HK-2 (cell line): Measurements from ENCODE around the gene PPT1.

Experiments used
- DNase-seq: peaks from one replicate; pipeline ENCODE4 v3.0.0-alpha.2; 2018; ENCODE audit not compliant: unreplicated experiment

Gene PPT1

GRCh38 chr1:40092706-40093639 lies 4.1 kb downstream of the PPT1 start:
- DNase-seq: no peak

GRCh38 chr1:40092241-40092640 lies 4.8 kb downstream of the PPT1 start:
- DNase-seq: no peak

- DNase-seq: no peak
Observed at GRCh38 chr1:40090652-40091355, 6.2 kb downstream of the PPT1 start.

DNA sequence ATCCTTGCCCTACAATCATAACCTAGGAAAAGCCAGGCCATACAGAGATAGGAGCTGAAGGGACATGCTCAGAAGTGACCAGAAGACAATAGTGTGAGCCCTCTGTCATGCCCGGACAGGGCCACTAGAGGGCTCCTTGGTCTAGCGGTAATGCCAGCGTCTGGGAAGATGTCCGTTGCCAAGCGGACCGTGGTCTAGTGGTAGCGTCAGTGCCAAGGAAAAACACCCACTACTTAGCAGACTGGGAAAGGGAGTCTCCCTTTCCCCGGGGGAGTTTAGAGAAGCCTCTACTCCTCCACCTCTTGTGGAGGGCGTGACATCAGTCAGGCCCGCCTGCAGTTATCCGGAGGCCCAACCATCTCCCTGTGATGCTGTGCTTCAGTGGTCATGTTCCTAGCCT lies 12.3 kb downstream of the PPT1 start:
- DNase-seq: peak; percentile 65

DNA sequence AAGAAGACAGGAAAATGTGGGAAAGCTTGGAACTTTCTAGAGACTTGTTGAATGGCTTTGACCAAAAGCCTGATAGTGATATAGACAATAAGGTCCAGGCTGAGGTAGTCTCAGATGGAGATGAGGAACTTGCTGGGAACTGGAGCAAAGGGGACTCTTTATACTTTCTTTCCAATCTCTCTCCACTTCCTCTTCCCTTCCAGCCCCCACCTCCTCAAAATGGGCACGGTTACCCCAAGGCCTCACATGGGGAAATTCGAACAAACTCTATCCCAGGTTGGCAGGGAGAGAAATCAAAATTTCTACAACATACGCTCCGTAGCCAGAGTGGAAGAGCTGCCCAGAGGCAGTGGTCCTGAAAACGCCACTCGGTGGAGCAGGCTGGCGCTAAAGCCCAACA lies 15.2 kb downstream of the PPT1 start:
- DNase-seq: no peak

GRCh38 chr1:40079774-40080400 lies 17.2 kb downstream of the PPT1 start:
- DNase-seq: no peak

DNA sequence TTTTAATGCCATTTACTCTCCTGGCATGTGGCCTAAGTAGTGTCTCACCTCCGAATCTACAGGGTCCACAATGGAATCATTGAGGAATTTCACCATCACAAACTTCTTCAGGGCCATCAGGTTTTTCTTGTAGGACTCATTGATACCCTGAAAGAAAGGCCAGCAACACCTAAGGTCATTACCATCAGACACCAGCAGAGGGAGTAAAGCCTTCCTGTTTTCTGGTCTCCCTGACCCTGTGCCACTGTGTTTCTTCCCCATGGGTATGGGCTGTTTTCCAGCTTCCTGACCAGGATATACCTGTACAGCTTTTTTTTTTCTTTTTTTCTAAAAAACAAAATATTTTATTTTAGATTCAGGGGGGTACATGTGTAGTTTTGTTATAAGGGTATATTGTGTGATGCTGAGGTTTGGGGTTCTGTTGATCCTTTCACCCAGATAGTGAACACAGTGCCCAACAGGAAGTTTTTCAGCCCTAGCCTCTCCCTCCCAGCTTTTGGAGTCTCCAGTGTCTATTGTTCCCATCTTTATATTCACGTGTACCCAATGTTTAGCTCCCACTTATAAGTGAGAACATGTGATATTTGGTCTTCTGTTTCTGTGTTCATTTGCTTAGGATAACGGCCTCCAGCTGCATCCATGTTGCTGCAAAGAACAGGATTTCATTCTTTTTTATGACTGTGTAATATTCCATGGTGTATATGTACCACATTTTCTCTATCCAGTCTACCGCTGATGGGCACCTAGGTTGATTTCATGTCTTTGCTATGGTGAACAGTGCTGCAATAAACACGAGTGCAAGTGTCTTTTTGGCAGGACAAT lies 18.3 kb downstream of the PPT1 start:
- DNase-seq: peak; percentile 46

GRCh38 chr1:40076895-40077312 lies 20.1 kb downstream of the PPT1 start:
- DNase-seq: no peak

GRCh38 chr1:40075266-40075665 lies 21.8 kb downstream of the PPT1 start:
- no peak for DNase-seq

GRCh38 chr1:40073062-40073461 lies 24.0 kb downstream of the PPT1 start:
- DNase-seq: no peak

DNA sequence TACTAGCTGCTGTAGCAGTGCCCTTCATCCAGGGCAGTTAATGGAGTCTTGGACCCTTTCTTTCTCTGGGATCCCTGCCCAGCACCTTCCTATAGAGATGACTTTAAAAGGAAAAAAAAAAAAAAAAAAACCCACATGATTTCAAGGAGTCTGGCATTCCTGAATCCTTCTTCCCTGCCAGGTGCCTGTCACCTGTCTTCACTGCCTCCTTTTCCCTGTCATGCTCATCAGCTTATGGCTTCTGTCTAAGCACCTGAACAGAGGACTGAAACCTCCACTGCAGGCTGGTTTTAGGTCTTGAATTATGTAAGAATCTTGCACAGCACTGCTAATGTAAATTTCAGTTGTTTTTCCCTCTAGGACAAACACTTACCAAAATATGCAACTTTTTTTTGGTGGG lies 24.9 kb downstream of the PPT1 start:
- no peak for DNase-seq

GRCh38 chr1:40067851-40068250 lies 29.2 kb downstream of the PPT1 start:
- DNase-seq: no peak

DNA sequence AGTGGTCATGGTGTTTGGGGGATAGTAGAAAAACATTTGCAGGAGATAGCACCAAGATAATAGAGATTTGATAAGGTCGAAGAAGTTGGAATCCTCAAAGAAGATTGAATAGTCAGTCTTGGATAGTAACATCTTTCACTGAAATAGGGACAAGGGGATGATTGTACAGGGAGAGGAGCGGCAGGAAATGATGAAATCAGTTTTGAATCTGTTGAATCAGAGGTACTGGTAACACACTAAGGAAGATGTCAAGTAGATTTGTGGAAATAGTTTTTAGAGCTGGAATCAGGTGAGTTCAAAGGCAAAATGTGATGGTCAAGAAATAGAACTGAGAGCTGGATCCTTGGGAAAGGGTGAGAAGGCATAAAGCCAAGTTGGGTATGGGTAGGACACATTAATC lies 30.0 kb downstream of the PPT1 start:
- no peak for DNase-seq

DNA sequence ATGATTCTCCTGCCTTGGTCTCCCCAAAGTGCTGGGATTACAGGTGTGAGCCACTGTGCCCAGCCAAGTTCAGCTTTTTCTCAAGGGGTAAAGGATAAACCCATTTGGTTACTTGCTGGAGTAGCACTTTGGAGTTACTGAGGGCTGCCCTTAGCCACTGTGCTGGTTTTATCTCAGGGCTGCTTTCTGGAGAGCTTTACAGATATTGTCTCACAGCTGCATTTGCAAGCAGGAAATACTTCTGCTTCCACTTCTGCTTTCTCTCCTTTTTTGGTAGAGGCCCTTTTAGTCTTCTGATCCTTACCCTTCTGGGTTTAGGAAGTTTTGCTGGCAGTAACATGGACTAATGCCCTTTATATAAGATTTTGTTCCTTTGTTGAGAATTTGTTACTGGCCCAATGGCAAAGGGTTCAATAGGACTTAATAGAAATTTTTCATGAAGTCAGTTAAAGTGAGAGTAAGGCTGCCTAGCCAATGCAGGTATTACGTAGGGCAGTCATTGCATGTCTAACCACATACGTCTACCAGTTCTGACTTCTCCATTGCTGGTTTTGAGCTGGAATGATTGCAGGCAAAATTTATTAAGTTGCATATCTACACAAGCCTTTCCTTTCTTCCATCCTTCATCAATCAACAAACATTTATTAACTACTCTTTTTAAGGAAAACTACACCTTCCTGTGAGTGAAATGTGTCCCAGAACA lies 32.1 kb downstream of the PPT1 start:
- no peak for DNase-seq

- DNase-seq: no peak
Observed at GRCh38 chr1:40059960-40060750, 36.9 kb downstream of the PPT1 start.

DNA sequence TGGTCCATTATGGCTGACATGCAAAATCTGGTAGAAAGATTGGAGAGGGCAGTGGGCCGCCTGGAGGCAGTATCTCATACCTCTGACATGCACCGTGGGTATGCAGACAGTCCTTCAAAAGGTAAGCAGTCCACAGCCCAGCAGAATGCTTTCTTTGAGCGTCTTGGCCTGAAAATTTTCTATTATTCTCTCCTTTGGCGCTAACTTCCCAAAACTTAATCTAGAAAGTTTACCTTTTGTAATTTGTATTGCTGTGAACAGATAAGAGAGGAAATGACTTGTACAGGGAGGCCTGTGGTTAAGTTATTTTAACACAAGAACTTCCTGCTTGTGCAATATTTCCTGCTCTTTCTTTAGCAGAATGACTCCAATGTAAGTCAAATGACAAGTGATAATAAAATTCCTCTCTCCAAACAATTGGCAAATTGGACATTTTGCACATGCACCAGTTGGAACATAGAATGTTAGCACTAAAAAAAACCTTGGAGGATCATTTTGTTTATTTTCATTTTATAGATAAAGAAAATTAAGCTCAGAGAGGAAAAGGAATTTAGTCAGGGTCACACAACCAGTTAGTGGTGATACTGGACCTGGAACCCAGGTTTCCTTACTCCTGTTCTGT lies 37.6 kb downstream of the PPT1 start:
- no peak for DNase-seq

- no peak for DNase-seq
Observed at GRCh38 chr1:40058453-40059337, 38.4 kb downstream of the PPT1 start.

DNA sequence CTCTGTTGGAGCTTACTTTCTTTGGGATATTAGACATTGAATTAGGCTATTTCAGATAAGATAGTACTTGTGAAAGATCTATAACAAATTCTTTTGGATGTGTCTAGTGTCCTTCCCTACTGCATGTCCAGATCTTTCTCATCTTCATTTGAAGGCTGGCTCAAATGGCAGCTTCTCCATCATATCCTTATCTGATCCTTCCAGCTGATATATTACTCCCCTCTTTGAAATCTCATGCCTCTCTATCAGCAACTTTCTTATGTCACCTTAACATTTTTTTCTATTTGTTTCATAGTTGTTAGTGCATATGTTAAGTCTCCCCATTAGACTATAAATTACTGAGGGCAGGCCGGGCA lies 39.0 kb downstream of the PPT1 start:
- no peak for DNase-seq
